ENCODE results near the gene PTPN4. TPM values are rescaled to one million over a fixed set of nuclear protein-coding genes. Genes with fewer than 3 reads are reported as not detected.

The PTPN4 gene
- total and polyA plus RNA-seq, 2 of the 8 experiments (the other 6 are each of a cell fraction or from before 2014, with no cell fraction given) = 28.5 to 105 TPM

GRCh38 chr2:119864318-119864717 is 104.6 kb downstream of the PTPN4 start:
- H4K91ac ChIP-seq (replicated peaks; ENCODE audit: insufficient read length, low read length) = no peak overlapping the region
- H2BK5ac ChIP-seq (ENCODE audit: low read depth, low read length) = no peak overlapping the region
- H3K23ac ChIP-seq (ENCODE audit: insufficient read length) = no peak overlapping the region
- no peak overlapping the region for H3K56ac ChIP-seq (replicated peaks; ENCODE audit: insufficient read length, low read depth, low read length)
- H3K4me3 ChIP-seq (ENCODE audit: extremely low read depth in 1 of 4, insufficient read depth in 2 of 4, low read depth in 3 of 4, low read length in 4 of 4) = no peak overlapping the region
- H4K8ac ChIP-seq (ENCODE audit: extremely low read depth, insufficient read depth, low read length) = no peak overlapping the region
- DNase-seq (ENCODE audit: low read depth in 1 of 2, low spot score in 2 of 2) (no peak), FAIRE-seq (no peak)
- no peak overlapping the region for H2BK12ac ChIP-seq (ENCODE audit: low read depth, low read length)
- no peaks in the 10 kb centered on the region for H3K27me3 ChIP-seq (replicated peaks in 1 of 4; ENCODE audit: control insufficient read depth in 3 of 4, extremely low read depth in 1 of 4, insufficient read depth in 3 of 4, low read length in 3 of 4)
- H3K4me2 ChIP-seq (ENCODE audit: insufficient read depth in 1 of 2, low read depth in 2 of 2, low read length in 2 of 2) = no peak overlapping the region
- no peak overlapping the region for H3K14ac ChIP-seq (ENCODE audit: insufficient read length)
- H3K9ac ChIP-seq (replicated peaks in 1 of 4; ENCODE audit: extremely low read depth in 1 of 4, low read depth in 3 of 4, low read length in 3 of 4) = no peak overlapping the region
- no peak overlapping the region for H2BK15ac ChIP-seq (ENCODE audit: low read length)
- POLR2A ChIA-PET (ENCODE audit: partially characterized antibody) = interaction anchor here (1.8 kb wide), 2 partner anchors 9 to 11 kb away, joined by 4 to 6 read pairs; no protein-coding TSS in a partner anchor
- no peaks in the 10 kb centered on the region for H3K9me3 ChIP-seq (ENCODE audit: insufficient read depth in 2 of 2, low read depth in 1 of 2, low read length in 1 of 2)
- H2BK20ac ChIP-seq (ENCODE audit: low read length) = no peak overlapping the region
- no peak overlapping the region for H3K27ac ChIP-seq (ENCODE audit: low read depth, low read length)
- peaks cover 0 to 3% (median 0%) of the 10 kb centered on the region in 4 experiments; a peak in 2 of 8 replicates for H3K36me3 ChIP-seq (ENCODE audit: control insufficient read depth in 2 of 4, insufficient read depth in 4 of 4, low read length in 3 of 4)
- H3K23me2 ChIP-seq (ENCODE audit: low read depth, low read length) = no peaks in the 10 kb centered on the region
- H2BK120ac ChIP-seq (replicated peaks; ENCODE audit: low read depth, low read length) = no peak overlapping the region
- WGBS, 2 experiments (ENCODE audit: extremely low coverage in 1 of 2, insufficient coverage in 1 of 2, insufficient read length in 1 of 2, insufficient replicate concordance in 2 of 2, low coverage in 1 of 2, low lambda C conversion rate in 2 of 2, missing lambda C conversion rate in 1 of 2) = 88% methylated on average over 3 of the region's 3 CpGs; no CpG with 5 or more reads in 1 of the 2 experiments
- peaks cover 0 to 3% of the 10 kb centered on the region in 2 experiments for H4K20me1 ChIP-seq (replicated peaks in 1 of 2; ENCODE audit: control insufficient read depth in 1 of 2, insufficient read depth in 2 of 2, low read length in 2 of 2)
- no peak overlapping the region for H3K4ac ChIP-seq (replicated peaks; ENCODE audit: insufficient read length, low read depth, low read length)
- peaks cover 0 to 88% of the 10 kb centered on the region in 2 experiments; a peak in 3 of 4 replicates for H3K79me2 ChIP-seq (ENCODE audit: control insufficient read depth in 1 of 2, insufficient read depth in 2 of 2, low read length in 2 of 2)
- H4K5ac ChIP-seq (ENCODE audit: insufficient read length, low read depth, low read length) = no peak overlapping the region
- no peak overlapping the region for H3K18ac ChIP-seq (ENCODE audit: extremely low read depth, low read length)
- CTCF ChIA-PET (ENCODE audit: partially characterized antibody) = interaction anchor here (0.6 to 1.1 kb wide), 3 partner anchors 9 to 513 kb away, joined by 3 to 6 read pairs (median 3); no protein-coding TSS in a partner anchor
- H2AFZ ChIP-seq (ENCODE audit: low read length) = no peak overlapping the region
- H2AK5ac ChIP-seq (ENCODE audit: low read depth, low read length) = no peak overlapping the region
- peaks cover 0 to 4% (median 0%) of the 10 kb centered on the region in 4 experiments; a peak in 1 of 7 replicates for H3K4me1 ChIP-seq (replicated peaks in 1 of 4; ENCODE audit: control insufficient read depth in 3 of 4, insufficient read depth in 4 of 4, low read length in 3 of 4)
- H3K79me1 ChIP-seq (ENCODE audit: low read depth, low read length) = peaks cover 2% of the 10 kb centered on the region; the same call in 1 of the 2 replicates
- TF ChIP-seq ATF3 (IDR thresholded peaks at IDR 0.05; ENCODE audit: insufficient read depth, low read depth, low read length) (no peak), JUN (IDR thresholded peaks at IDR 0.05; ENCODE audit: low read depth, low read length) (no peak), GTF2F1 (IDR thresholded peaks at IDR 0.05; ENCODE audit: borderline replicate concordance, low read depth, low read length) (no peak), POLR2AphosphoS5 (IDR thresholded peaks at IDR 0.05; ENCODE audit: low read depth, low read length) (no peak), RFX5 (IDR thresholded peaks at IDR 0.05; ENCODE audit: borderline replicate concordance, low read depth, low read length) (no peak), GABPA (IDR thresholded peaks at IDR 0.05; ENCODE audit: borderline replicate concordance, insufficient read depth, low read length) (no peak), CBX8 (IDR thresholded peaks at IDR 0.05; ENCODE audit: borderline replicate concordance, low read depth, low read length) (no peak), CTCF (IDR thresholded peaks at IDR 0.05; ENCODE audit: control extremely low read depth in 1 of 3, insufficient read depth in 1 of 3, low read depth in 1 of 3, low read length in 3 of 3) (no peak), USF2 (IDR thresholded peaks at IDR 0.05; ENCODE audit: low read length) (no peak)

Data from H1 (cell line).